Measurements from ENCODE around the gene NME4. TPM values are rescaled to one million over a fixed set of nuclear protein-coding genes. Genes with fewer than 3 reads are reported as not detected.
"Not testable (repeated sequence)": the region's sequence is repeated elsewhere in the genome, so short reads cannot be mapped to it uniquely, and the experiment has no call there.

The NME4 gene
- polyA plus RNA-seq, 1 donor (not counting 4 experiments of a cell fraction or from before 2014, with no cell fraction given), result 141 TPM

GRCh38 chr16:383326-384051 is 13.5 kb upstream of the NME4 start:
- FAIRE-seq (peak; percentile 91), DNase-seq (ENCODE audit: low read depth, low spot score) (peak; percentile 44)
- no peak for TF ChIP-seq EZH2 (IDR thresholded peaks at IDR 0.05; ENCODE audit: low read length)
- no peak for TF ChIP-seq CTCF (optimal IDR thresholded peaks at IDR 0.05 in 1 of 3, IDR thresholded peaks at IDR 0.05 in 1 of 3, conservative IDR thresholded peaks at IDR 0.05 in 1 of 3; ENCODE audit: extremely low read depth in 1 of 3, insufficient read depth in 2 of 3, low read length in 3 of 3)
- Histone ChIP-seq H4K20me1 (ENCODE audit: control insufficient read depth, extremely low read depth, insufficient read depth, low read length) (no peaks in the 10 kb centered on the region), H3K27me3 (ENCODE audit: control insufficient read depth, extremely low read depth, insufficient read depth, low read length) (no peaks in the 10 kb centered on the region), H3K27ac (ENCODE audit: control insufficient read depth, insufficient read depth, low read length) (peak overlapping the region; percentile 25), H3K4me1 (ENCODE audit: control insufficient read depth, extremely low read depth, insufficient read depth, low read length) (peaks cover 16% of the 10 kb centered on the region), H3K4me3 (ENCODE audit: control insufficient read depth in 2 of 3, extremely low read depth in 1 of 3, insufficient read depth in 2 of 3, low read depth in 1 of 3, low read length in 3 of 3) (peak overlapping the region in 2 of 3 experiments; percentile 73 to 74), H3K9me3 (ENCODE audit: control insufficient read depth, low read depth, low read length) (no peaks in the 10 kb centered on the region), H3K36me3 (ENCODE audit: control insufficient read depth in 2 of 2, extremely low read depth in 1 of 2, insufficient read depth in 2 of 2, low read length in 2 of 2) (no peaks in the 10 kb centered on the region), H3K9ac (ENCODE audit: control insufficient read depth, extremely low read depth, insufficient read depth, low read length) (peak overlapping the region; percentile 30), H2AFZ (ENCODE audit: control insufficient read depth, low read length) (peak overlapping the region; percentile 63), H3K79me2 (ENCODE audit: control insufficient read depth, insufficient read depth, low read length) (peaks cover 9% of the 10 kb centered on the region), H3K9me1 (ENCODE audit: control insufficient read depth, extremely low read depth, insufficient read depth, low read length) (no peaks in the 10 kb centered on the region), H3K4me2 (ENCODE audit: control insufficient read depth, extremely low read depth, insufficient read depth, low read depth, low read length) (peak overlapping the region; percentile 88)
- dilution Hi-C loops (cut with MboI; ENCODE audit: extremely low pct_ligation_motif_present, low sequenced_read_pairs), result no loop called here

GRCh38 chr16:386641-387156 is 10.3 kb upstream of the NME4 start:
- no peaks in the 10 kb centered on the region for H3K36me3 ChIP-seq (ENCODE audit: control insufficient read depth in 2 of 2, extremely low read depth in 1 of 2, insufficient read depth in 2 of 2, low read length in 2 of 2)
- no peaks in the 10 kb centered on the region for H4K20me1 ChIP-seq (ENCODE audit: control insufficient read depth, extremely low read depth, insufficient read depth, low read length)
- FAIRE-seq (no peak), DNase-seq (ENCODE audit: low read depth, low spot score) (no peak)
- no peak overlapping the region for H3K9ac ChIP-seq (ENCODE audit: control insufficient read depth, extremely low read depth, insufficient read depth, low read length)
- no peak overlapping the region for H3K27ac ChIP-seq (ENCODE audit: control insufficient read depth, insufficient read depth, low read length)
- peaks cover 13% of the 10 kb centered on the region for H3K4me1 ChIP-seq (ENCODE audit: control insufficient read depth, extremely low read depth, insufficient read depth, low read length)
- no peaks in the 10 kb centered on the region for H3K9me1 ChIP-seq (ENCODE audit: control insufficient read depth, extremely low read depth, insufficient read depth, low read length)
- TF ChIP-seq CTCF (optimal IDR thresholded peaks at IDR 0.05 in 1 of 3, IDR thresholded peaks at IDR 0.05 in 1 of 3, conservative IDR thresholded peaks at IDR 0.05 in 1 of 3; ENCODE audit: extremely low read depth in 1 of 3, insufficient read depth in 2 of 3, low read length in 3 of 3) (no peak), EZH2 (IDR thresholded peaks at IDR 0.05; ENCODE audit: low read length) (no peak)
- H3K4me2 ChIP-seq (ENCODE audit: control insufficient read depth, extremely low read depth, insufficient read depth, low read depth, low read length), result no peak overlapping the region
- H3K27me3 ChIP-seq (ENCODE audit: control insufficient read depth, extremely low read depth, insufficient read depth, low read length), result no peaks in the 10 kb centered on the region
- H3K79me2 ChIP-seq (ENCODE audit: control insufficient read depth, insufficient read depth, low read length), result no peaks in the 10 kb centered on the region
- no peaks in the 10 kb centered on the region for H3K9me3 ChIP-seq (ENCODE audit: control insufficient read depth, low read depth, low read length)
- H3K4me3 ChIP-seq (ENCODE audit: control insufficient read depth in 2 of 3, extremely low read depth in 1 of 3, insufficient read depth in 2 of 3, low read depth in 1 of 3, low read length in 3 of 3), result no peak overlapping the region
- no peak overlapping the region for H2AFZ ChIP-seq (ENCODE audit: control insufficient read depth, low read length)
- dilution Hi-C loops (cut with MboI; ENCODE audit: extremely low pct_ligation_motif_present, low sequenced_read_pairs), result no loop called here

GRCh38 chr16:387761-388666 is 9.0 kb upstream of the NME4 start:
- H3K9me3 ChIP-seq (ENCODE audit: control insufficient read depth, low read depth, low read length); H3K36me3 ChIP-seq (ENCODE audit: control insufficient read depth in 2 of 2, extremely low read depth in 1 of 2, insufficient read depth in 2 of 2, low read length in 2 of 2); H3K4me2 ChIP-seq (ENCODE audit: control insufficient read depth, extremely low read depth, insufficient read depth, low read depth, low read length); H3K79me2 ChIP-seq (ENCODE audit: control insufficient read depth, insufficient read depth, low read length); H3K27ac ChIP-seq (ENCODE audit: control insufficient read depth, insufficient read depth, low read length); H3K4me3 ChIP-seq (ENCODE audit: control insufficient read depth in 2 of 3, extremely low read depth in 1 of 3, insufficient read depth in 2 of 3, low read depth in 1 of 3, low read length in 3 of 3); dilution Hi-C loops (cut with MboI; ENCODE audit: extremely low pct_ligation_motif_present, low sequenced_read_pairs); H4K20me1 ChIP-seq (ENCODE audit: control insufficient read depth, extremely low read depth, insufficient read depth, low read length); H3K4me1 ChIP-seq (ENCODE audit: control insufficient read depth, extremely low read depth, insufficient read depth, low read length); DNase-seq (ENCODE audit: low read depth, low spot score); H3K9me1 ChIP-seq (ENCODE audit: control insufficient read depth, extremely low read depth, insufficient read depth, low read length); H3K27me3 ChIP-seq (ENCODE audit: control insufficient read depth, extremely low read depth, insufficient read depth, low read length); FAIRE-seq; H2AFZ ChIP-seq (ENCODE audit: control insufficient read depth, low read length); H3K9ac ChIP-seq (ENCODE audit: control insufficient read depth, extremely low read depth, insufficient read depth, low read length): not testable (repeated sequence)
